Stimulated activated effector memory CD8-positive, alpha-beta T cell treated with anti-CD3 and anti-CD28 coated beads, Interleukin-12 subunit alpha, Interleukin-12 subunit beta, amount 100 ng/mL, for 72 hours (primary cell): ENCODE measurements around the gene MASP2.
"Not testable (repeated sequence)": the region's sequence is repeated elsewhere in the genome, so short reads cannot be mapped to it uniquely, and the experiment has no call there.

Experiments used
- ATAC-seq: fragments of 150-1000 bp; cut with Tn5 transposase; 2 replicates; pipeline ENCODE4 v1.10.0; 2021
- DNase-seq, 2 donors: peaks; one replicate each; pipeline ENCODE4 v3.0.0; 2021 to 2022; ENCODE audit warnings: low spot score in 2 of 2
- H3K27ac Mint-ChIP-seq: one replicate; pipeline ENCODE4 v1.8.0; 2022; ENCODE audit warnings: mild to moderate bottlenecking, mixed read lengths
- H3K36me3 Mint-ChIP-seq: one replicate; pipeline ENCODE4 v1.8.0; 2022; ENCODE audit warnings: mild to moderate bottlenecking, mixed read lengths
- H3K4me1 Mint-ChIP-seq: one replicate; pipeline ENCODE4 v1.8.0; 2022; ENCODE audit warnings: mixed read lengths
- H3K4me3 Mint-ChIP-seq: one replicate; pipeline ENCODE4 v1.8.0; 2022; ENCODE audit warnings: mild to moderate bottlenecking, mixed read lengths
- H3K9me3 Mint-ChIP-seq: one replicate; pipeline ENCODE4 v1.8.0; 2022; ENCODE audit warnings: mixed read lengths

Gene MASP2

DNA sequence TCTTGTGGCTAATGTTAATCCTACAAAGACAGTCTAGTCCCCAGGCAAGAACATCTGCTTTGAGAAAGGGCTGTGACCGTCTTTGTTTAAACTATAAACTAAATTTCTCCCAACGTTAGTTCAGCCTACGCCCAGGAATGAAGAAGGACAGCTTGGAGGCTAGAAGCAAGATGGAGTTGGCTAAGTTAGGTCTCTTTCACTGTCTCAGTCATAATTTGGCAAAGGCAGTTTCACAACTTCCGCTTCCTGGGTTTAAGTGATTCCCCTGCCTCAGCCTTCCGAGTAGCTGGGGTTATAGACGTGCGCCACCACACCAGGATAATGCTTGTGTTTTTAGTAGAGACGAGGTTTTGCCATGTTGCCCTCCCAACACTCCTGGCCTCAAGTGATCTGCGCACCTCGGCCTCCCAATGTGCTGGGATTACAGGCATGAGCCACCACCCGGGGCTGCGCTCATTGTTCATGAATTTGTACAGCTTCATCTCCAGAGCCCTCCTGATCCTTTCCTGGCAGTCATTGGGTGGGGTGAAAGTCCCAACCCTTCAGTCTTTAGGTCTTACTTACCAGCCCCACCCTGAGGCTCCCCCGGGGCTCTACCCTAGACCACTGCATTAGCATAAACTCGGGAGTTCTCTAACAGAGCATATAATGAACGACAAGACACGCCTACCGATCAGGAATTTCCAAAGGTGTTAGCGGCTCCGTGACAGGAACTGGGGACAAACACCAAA, 4.9 kb upstream of the MASP2 start:
- peak overlapping the region; percentile 9 for H3K27ac Mint-ChIP-seq
- no peak for ATAC-seq
- DNase-seq = no peak
- peaks cover 32% of the 10 kb centered on the region for H3K36me3 Mint-ChIP-seq
- no peak overlapping the region for H3K4me3 Mint-ChIP-seq
- H3K4me1 Mint-ChIP-seq = peaks cover 7% of the 10 kb centered on the region
- H3K9me3 Mint-ChIP-seq = no peaks in the 10 kb centered on the region

DNA sequence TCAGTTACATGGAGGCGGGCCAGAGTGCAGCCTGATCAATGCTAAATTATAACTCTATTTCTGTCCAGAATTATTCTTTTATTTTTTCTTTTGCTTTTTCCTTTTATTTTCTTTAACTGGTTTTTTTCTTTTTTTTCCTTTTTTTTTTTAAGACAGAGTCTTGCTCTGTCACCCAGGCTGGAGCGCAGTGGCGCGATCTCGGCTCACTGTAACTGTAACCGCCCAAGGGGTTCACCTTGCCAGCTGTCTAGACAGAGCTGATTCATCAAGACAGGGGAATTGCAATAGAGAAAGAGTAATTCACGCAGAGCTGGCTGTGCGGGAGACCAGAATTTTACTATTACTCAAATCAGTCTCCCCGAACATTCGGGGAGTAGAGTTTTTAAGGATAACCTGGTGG, 4.1 kb upstream of the MASP2 start:
- ATAC-seq, H3K9me3 Mint-ChIP-seq, H3K4me3 Mint-ChIP-seq, DNase-seq, H3K4me1 Mint-ChIP-seq: not testable (repeated sequence)
- peak overlapping the region; percentile 9 for H3K27ac Mint-ChIP-seq
- peaks cover 23% of the 10 kb centered on the region for H3K36me3 Mint-ChIP-seq

DNA sequence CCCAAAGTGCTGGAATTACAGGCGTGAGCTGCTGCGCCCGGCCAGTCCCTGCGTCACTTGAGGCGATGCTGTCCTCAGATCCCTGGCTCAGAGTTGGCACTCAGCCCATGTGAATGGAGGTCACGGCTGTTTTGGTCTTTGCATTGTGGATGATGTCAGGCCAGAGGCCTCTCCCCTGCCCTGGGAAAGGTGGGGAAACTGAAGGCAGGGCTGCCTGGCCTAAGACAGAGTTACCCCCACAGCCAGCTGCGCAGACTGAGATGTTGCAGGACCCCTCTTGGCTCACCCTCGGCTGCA, 821 bp downstream of the MASP2 start:
- no peaks in the 10 kb centered on the region for H3K4me1 Mint-ChIP-seq
- ATAC-seq = no peak

DNA sequence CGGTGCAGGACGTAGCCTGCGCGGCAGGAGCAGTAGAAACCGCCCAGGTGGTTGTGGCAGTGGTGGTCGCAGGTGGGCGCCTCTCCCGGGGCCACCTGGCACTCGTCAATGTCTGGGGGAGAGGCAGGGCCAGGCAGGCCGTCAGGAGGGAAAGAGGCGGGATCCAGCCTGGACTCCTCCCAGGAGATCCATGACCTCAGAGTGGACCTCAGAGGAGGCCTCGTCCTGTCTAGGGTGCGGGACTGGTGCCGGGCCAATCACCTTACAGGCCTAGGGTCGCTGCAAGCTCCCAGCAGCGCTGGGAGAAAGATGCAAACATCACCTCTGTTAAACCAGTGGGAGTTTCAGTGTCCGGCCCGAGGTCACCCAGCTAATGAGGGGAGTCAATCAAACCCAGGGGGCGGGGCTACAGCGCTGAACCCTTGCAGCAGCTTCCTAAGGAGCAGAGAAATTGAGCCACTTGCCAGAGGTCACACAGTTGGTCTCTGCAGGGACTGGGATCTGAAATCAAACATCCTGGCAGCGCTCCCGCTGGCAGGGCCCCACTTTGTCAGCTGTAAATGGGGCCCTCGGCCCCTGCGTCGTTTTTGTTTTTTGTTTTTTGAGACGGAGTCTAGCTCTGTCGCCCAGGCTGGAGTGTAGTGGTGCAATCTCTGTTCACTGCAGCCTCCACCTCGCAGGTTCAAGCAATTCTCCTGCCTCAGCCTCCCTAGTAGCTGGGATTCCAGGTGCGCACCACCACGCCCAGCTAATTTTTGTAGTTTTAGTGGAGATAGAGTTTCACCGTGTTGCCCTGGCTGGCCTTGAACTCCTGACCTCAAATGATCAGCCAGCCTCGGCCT, 1.4 kb downstream of the MASP2 start:
- no peak overlapping the region for H3K27ac Mint-ChIP-seq
- no peaks in the 10 kb centered on the region for H3K36me3 Mint-ChIP-seq
- no peak overlapping the region for H3K4me3 Mint-ChIP-seq
- peak; percentile 5 for ATAC-seq
- DNase-seq = no peak
- no peaks in the 10 kb centered on the region for H3K9me3 Mint-ChIP-seq
- no peaks in the 10 kb centered on the region for H3K4me1 Mint-ChIP-seq

More for the DNA sequence above, 821 bp downstream of the MASP2 start:
- Mint-ChIP-seq H3K36me3 (no peaks in the 10 kb centered on the region), H3K4me3 (no peak overlapping the region), H3K27ac (no peak overlapping the region), H3K9me3 (no peaks in the 10 kb centered on the region)
- DNase-seq = no peak

DNA sequence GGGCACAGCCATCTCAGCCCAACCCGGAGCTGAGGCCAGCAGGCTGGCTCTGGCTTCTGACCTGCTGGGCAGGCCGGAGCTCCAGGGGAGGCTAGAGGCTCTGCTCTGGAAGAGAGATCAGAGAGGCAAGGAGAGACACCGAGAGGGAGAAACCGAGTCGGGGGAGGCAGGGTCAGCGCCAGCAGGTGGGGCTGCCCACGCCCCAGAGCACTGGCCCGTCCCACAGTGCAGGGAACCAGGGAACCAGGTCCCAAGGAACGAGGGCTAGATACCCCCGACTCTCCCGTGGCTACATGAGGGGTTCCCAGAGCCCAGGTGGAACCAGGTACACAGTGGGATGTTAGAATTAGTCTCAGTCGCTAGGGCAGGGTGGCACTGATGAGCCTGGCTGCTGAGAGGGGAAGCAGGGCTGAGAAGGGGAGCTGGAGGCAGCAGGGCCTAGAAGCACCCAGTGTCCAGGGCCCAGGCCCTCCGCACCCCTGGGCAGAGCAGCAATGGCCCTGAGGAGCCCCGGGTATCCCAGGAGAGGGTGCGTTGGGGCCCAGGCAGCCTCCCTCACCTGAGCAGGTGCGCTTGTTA, 2.1 kb downstream of the MASP2 start:
- Mint-ChIP-seq H3K36me3 (no peaks in the 10 kb centered on the region), H3K4me1 (no peaks in the 10 kb centered on the region), H3K9me3 (no peaks in the 10 kb centered on the region), H3K27ac (peak overlapping the region; percentile 44), H3K4me3 (no peak overlapping the region)
- DNase-seq (no peak), ATAC-seq (no peak)

DNA sequence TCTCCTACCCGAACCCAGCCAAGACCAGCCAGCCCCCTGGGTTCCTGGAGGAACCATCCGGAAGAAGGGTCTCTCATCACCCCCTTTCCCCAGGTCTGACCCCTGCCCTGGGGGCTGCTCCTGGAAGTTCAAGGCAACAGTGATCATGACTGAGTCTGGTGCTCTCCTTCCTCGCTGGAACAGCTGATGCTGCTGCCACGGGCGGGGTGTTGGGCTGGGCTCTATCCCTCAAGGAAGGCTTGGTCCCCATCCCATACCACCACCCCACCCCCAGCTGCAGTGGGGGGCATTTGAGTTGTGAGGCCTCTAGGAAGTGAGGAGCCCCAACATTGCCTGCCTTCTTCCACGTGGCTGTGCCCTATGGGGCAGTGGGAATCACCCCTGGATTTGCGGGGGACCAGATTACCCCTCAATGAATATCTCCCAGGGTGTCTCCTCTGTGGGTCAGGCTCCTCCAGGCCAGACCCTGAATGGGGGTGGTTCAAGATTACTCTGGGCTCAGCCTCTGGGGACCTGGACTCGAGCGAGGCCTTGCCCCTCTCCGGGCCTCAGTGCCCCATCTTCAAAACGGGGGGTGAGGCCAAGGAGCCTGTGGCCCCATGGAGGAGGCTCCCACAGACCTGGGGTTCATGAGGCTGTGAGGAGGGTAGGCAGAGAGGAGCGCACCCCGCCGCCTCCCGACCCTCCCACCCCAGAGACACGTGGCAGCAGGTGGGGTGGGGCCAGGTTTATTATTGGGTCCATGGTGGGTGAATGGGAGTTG, 2.8 kb downstream of the MASP2 start:
- no peak for DNase-seq
- Mint-ChIP-seq H3K9me3 (no peaks in the 10 kb centered on the region), H3K27ac (peak overlapping the region; percentile 44), H3K36me3 (no peaks in the 10 kb centered on the region), H3K4me1 (no peaks in the 10 kb centered on the region), H3K4me3 (no peak overlapping the region)
- ATAC-seq = no peak

DNA sequence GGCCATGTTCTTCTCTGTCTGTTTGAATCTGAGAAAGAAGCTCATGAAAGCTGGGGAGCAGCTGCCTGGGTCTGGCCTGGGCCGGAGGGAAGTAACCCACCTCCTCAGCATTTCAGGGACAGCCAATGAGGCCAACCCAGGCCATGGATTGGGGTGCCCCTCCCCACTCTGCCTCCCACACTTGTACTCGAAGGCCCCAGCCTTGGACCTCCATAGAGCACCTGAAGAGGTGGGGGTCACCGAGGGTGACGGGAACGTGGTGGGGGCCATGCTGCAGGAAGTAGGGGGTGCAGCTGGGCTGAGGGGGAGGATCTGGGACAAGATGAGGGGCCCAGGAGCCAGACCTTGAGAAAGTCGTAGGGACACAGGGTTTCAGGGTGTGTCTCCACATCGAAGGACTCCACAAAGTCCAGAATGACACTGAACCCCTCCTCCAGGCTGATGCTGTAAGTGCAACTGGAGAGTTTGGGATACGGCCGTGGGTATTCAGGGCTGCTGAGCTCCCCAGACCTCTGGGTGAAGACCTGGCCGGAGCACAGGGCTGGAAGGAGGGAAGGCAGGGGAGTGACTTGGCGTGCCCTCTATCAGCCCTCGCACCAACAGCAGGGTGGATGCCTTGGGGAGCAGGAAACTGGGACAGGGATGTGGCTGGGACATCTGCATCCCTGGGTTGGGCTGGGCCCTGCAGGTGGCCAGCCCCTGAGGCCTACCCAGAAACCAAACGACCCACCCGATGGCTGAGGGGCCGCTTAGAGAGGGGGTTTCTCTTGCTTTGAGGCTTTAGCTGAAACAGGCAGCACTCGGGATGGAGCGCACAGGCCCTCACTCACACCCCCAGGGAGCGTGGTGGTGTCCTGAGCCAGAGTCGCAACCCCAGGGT, 3.8 kb downstream of the MASP2 start:
- Mint-ChIP-seq H3K36me3 (no peaks in the 10 kb centered on the region), H3K9me3 (no peaks in the 10 kb centered on the region), H3K4me1 (no peaks in the 10 kb centered on the region), H3K27ac (no peak overlapping the region), H3K4me3 (no peak overlapping the region)
- DNase-seq (no peak), ATAC-seq (no peak)

DNA sequence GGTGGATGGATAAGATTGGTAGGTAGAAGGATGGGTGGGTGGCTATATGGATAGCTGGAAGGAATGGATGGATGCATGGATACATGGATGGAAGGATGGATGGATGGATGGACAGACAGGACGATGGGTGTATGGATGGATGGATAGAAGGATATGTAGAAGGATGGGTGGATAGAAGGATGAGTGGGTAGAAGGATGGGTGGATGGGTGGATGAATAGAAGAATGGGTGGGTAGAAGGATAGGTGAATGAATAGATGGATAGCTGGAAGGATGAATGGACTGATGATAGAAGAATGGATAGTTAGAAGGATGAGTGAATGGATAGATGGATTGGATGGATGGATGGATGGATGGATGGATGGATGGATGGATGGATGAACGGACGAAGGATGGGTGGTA, 5.0 kb downstream of the MASP2 start:
- Mint-ChIP-seq H3K4me3 (no peak overlapping the region), H3K9me3 (no peaks in the 10 kb centered on the region), H3K4me1 (no peaks in the 10 kb centered on the region), H3K36me3 (no peaks in the 10 kb centered on the region), H3K27ac (no peak overlapping the region)
- no peak for ATAC-seq
- DNase-seq = no peak

DNA sequence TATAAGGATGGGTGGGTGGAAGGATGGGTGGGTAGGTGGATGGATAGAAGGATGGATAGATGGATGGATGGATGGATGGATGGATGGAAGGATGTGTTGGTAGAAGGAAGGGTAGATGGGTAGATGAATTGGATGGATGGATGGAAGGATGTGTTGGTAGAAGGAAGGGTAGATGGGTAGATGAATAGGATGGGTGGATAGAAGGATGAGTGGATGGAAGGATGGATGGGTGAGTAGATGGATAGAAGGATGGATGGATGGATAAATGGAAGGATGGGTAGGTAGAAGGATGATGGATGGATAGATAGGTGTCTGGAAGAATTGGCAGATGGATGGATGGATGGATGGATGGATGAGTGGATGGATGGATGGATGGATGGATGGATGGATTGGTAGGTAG, 6.0 kb downstream of the MASP2 start:
- no peak for ATAC-seq
- no peak overlapping the region for H3K27ac Mint-ChIP-seq

GRCh38 chr1:11040105-11040429, 7.0 kb downstream of the MASP2 start:
- DNase-seq, H3K27ac Mint-ChIP-seq: not testable (repeated sequence)

More for the DNA sequence above, 6.0 kb downstream of the MASP2 start:
- H3K9me3 Mint-ChIP-seq = no peaks in the 10 kb centered on the region
- no peaks in the 10 kb centered on the region for H3K36me3 Mint-ChIP-seq
- no peak for DNase-seq
- H3K4me3 Mint-ChIP-seq = no peak overlapping the region
- H3K4me1 Mint-ChIP-seq = no peaks in the 10 kb centered on the region

DNA sequence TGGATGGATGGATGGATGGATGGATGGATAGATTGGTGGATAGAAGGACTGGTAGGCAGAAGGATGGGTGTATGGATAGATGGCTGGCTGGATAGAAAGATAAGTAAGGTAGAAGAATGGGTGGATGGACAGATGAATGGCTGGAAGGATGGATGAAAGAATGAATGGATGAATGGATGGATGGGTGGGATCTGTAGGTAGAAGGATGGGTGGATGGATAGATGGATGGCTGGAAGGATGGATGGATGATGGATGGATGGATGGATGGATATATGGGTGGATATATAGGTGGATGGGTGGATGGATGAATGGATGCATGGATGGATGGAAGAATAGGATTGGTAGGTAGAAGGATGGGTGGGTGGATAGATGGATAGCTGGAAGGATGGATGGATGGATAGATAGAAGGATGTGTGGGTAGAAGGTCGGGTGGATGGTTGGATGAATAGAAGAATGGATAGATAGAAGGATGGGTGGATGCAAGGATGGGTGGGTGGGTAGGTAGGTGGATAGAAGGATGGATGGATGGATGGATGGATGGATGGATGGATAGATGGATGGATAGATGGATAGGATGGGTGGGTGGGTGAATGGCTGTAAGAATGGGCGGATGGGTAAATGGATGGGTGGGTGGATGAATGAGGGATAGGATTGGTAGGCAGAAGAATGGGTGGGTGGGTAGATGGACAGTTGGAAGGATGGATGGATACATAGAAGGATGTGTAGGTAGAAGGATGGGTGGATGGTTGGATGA, 7.5 kb downstream of the MASP2 start:
- Mint-ChIP-seq H3K4me3 (no peak overlapping the region), H3K36me3 (no peaks in the 10 kb centered on the region), H3K9me3 (no peaks in the 10 kb centered on the region), H3K4me1 (no peaks in the 10 kb centered on the region), H3K27ac (no peak overlapping the region)
- ATAC-seq (no peak), DNase-seq (no peak)

More at GRCh38 chr1:11040105-11040429, 7.0 kb downstream of the MASP2 start:
- ATAC-seq, H3K36me3 Mint-ChIP-seq, H3K4me1 Mint-ChIP-seq, H3K4me3 Mint-ChIP-seq, H3K9me3 Mint-ChIP-seq: not testable (repeated sequence)

DNA sequence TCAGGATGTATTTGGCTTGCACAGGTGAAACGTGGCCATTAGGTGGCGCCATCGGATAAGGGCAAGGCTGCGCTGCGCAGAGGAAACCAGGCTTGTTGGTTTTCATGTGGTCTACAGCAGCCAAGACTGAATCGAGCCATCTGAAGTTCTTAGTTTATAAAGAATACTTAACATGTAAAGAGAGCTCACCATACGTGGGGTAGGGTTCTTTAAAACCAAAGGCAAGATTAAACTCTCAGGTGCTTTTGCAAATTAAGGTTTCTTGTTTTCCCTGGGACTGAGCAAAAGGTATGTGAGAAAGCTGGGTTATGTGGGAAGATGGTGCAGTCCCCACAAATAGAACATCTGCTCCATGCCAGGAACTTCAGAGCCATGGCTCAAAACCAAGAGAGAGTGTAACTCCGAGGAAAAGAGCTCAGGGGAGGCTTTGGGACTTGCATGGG, 9.3 kb downstream of the MASP2 start:
- ATAC-seq = peak; percentile 91
- H3K36me3 Mint-ChIP-seq = no peaks in the 10 kb centered on the region
- H3K27ac Mint-ChIP-seq = no peak overlapping the region
- no peaks in the 10 kb centered on the region for H3K4me1 Mint-ChIP-seq
- peak; percentile 86 to 91 for DNase-seq
- no peaks in the 10 kb centered on the region for H3K9me3 Mint-ChIP-seq
- no peak overlapping the region for H3K4me3 Mint-ChIP-seq

DNA sequence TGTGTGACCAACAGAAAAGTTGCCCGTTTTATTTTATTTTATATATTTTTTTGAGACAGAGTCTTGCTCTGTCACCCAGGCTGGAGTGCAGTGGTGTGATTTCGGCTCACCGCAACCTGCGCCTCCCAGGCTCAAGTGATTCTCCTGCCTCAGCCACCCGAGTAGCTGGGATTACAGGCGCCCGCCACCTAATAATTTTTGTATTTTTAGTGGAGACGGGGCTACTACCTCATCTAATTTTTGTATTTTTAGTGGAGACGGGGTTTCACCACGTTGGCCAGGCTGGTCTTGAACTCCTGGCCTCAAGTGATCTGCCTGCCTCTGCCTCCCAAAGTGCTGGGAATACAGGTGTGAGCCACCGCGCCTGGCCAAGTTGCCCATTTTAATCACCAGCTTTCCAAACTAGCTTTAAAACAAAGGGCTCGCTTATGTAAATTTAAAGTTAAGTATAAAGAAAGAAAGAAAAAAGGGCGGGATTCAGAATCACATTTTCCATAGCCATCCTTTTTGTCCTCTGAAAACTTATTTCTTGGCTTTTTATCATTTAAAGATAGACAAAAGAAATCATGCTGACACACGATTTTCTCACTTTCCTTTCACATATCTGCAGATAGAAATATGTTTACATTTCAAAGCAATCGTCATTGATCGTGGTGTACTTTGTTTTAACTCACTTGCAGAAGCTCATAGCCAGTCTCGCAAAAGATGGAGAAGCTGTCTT, 9.9 kb downstream of the MASP2 start:
- not testable (repeated sequence) for H3K27ac Mint-ChIP-seq, H3K4me3 Mint-ChIP-seq, H3K36me3 Mint-ChIP-seq, DNase-seq, H3K9me3 Mint-ChIP-seq, H3K4me1 Mint-ChIP-seq, ATAC-seq
